ENCODE data around the gene HLCS.

Gene HLCS

DNA sequence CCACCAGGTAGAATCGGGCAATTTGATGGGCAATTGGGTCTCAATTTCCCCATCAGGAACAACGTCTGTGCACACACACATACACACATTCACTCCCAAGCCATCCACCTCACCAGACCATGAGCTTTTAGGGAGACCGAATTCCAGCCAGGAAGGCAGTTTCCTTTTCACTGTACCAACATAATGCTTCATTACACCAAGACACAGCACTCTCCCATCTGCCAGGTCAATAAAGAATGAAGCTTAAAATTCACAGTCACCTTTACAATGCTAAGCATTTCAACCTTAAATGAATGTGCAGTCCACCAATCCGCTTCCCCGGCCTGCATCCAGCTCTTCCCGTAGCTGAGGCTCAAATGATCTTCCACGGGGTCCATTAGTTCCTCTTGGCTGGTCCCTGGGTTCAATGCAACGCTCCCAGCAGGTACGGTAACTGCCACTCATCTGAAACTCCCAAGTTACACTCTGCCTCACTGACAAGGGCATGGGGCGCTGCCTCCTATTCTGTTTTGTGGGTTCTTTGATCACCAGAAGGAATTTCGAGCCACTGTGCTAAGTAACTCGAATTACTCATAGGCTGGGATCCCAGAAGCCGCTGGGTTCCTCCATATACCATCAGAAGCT lies 162.5 kb downstream of the HLCS start:
- DNase-seq = no peak

DNA sequence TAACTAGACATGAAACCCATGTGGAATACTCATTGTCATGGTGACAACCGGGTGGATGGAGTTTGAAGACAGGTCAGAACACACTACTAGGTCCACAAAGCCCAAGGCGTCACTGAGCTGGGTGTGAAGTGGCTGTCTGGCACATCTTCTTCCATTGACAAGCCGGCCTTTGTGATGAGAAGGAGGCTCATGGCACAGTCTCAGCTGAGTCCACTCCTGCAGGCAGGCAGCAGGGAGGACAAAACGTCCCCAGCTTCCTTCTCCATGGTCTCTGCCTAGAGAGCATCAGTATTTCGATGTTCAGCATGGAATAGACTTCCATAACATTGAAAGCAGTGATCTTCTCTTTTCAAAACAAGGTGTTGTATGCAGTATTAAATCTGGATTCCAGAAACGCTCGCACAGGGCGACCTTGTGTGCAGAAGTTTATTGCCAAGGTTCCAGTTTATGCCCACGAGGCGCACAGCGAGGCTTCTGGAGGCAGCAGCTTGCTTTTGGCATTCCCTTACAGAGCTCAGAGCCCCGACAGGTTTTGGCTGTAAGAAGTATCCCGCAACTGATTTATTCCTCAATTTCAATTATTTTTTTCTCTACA lies 163.3 kb downstream of the HLCS start:
- no peak for DNase-seq

DNA sequence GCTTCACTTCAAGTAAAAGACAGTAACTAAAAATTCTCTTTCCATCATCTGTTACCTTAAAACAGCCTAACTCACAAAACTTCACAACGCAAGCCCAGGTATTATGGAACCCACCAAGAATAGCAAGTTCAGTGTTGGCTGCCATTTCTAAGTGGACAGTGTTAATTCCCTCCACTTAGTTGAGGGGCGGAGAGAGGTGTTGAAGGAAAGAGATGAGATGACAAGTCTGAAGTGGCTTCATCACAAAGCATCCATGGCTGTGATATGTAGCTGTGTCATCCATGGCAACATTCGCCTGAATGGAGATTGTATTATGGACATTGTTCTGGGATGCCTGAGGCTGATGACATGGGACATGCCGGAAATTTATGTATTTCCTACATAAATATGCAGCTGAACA lies 165.7 kb downstream of the HLCS start:
- no peak for DNase-seq

DNA sequence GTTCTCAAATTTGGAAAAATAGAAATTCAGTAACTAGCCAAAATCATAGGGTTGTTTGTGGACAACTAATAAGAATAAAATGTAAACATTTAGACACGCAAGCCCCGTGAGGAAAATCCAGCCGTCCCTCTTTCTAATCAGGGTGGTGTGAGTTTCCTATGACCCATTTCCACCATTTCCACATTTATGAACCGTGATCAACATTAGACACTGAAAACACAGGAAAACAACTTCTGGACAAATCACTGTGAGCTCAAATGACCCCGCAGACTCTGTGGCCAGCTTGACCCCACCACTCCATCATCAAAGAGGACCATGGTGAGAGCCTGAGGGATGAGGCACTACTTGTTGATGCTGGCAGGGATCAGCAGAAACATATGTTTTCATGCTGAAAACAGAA lies 166.6 kb downstream of the HLCS start:
- DNase-seq = no peak

DNA sequence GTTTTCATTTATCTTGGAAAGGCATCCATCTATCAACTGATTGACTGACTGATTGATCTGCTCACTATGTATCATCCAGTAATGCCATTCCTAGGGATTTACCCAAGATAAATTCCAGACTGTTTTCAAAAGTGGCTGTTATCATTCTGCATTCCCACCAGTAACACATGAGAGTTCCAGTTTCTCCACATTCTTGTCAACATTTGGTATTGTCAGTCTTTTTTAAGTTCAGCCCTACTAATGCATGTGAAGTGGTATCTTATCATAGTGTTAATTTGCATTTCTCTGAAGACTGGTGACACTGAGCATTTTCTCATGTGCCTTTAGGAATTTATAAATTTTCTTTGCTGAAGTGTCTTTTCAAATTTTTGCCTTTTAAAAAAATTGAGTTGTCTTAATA lies 168.0 kb downstream of the HLCS start:
- DNase-seq = no peak

DNA sequence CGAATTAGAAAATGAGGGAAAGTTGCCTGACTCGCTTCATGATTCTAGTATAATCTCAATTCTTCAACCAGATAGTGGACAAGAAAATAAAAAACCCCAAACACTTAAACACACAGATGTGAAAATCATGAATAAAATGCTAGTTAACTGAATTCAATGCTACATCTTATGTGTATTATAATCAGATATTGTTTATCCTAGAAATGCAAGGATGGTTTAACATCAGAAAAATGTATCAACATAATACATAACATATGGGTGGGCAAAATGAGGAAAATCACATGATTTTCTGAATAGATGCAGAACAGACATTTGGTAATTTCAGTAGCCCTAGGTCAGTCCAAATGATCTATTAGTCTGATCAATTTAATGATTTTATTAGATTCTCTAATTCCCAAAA lies 170.4 kb downstream of the HLCS start:
- no peak for DNase-seq

DNA sequence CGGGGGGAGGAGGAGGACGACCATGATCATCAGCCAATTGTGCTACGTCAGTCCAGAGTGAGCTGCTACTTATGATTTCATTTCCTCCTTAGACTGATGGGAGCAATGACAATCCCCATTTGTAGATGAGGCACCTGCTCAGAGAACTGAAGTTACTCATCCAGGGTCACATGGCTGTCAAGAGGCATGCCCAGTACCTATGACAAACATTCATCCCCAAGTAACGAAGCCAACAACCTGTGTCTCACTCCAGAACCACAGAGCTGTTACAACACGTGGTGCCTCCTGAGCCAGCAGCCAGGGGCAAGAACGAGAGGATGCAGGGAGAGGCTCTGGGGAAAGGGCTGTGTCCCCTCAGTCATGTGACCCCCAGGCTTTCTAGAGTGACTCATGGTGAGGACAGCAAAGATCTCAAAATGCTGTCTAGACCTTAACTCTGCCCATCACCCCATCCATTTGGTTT lies 173.9 kb downstream of the HLCS start:
- DNase-seq = no peak

DNA sequence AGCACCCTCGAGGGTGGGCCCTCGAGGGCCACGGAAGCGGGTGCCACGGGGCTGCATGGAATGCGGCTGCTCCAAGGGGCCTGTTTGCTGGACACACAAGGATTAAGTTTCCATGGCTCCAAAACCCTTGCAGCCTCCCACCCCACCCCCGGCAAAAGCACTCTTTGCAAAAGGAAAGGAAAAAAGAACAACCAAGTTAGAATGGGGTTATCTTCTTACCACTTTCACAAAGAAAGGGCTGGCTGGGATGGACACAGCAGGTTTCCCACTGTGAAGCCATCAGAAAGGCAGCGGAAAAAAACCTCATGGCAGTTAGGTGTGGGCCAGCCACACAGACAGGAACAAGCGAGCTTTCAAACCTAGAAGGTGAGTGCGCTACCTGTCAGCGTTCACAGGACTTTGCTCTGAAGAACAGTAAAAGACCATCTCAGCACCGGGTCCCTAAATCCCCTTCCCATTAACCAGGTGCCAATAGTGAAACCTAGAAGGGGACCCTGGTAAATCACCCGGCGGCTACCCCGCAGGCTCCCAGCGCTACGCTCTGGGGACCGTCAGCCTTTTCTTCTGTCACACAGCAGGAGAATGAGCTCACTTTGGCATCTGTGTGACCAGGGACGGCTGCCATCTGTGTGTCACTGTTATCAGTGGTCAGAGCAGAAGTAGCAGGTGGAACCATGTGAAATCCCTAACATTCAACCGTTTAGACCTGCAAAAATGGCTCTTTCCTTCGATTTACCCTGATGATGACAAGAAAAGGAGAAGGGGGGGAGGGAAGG lies 174.6 kb downstream of the HLCS start:
- no peak for DNase-seq

DNA sequence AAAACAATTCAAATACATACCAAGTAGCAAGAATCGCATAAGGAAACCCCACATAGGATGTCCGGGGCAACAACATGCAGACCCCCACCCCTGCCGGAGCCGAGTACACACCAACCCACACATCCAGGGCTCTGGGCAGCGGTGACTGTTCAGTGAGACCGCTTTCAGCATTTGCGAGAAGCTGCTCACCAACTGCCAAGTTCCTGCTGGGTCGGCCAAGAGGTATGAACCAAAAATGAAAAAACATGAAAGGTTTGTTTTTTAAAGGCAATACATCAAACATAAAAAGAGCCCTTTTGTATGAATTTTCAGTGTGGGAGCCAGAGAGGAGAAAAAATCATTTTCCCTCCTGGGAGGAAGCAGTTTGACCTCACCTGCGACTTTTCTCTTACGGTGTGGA lies 175.3 kb downstream of the HLCS start:
- DNase-seq = no peak

DNA sequence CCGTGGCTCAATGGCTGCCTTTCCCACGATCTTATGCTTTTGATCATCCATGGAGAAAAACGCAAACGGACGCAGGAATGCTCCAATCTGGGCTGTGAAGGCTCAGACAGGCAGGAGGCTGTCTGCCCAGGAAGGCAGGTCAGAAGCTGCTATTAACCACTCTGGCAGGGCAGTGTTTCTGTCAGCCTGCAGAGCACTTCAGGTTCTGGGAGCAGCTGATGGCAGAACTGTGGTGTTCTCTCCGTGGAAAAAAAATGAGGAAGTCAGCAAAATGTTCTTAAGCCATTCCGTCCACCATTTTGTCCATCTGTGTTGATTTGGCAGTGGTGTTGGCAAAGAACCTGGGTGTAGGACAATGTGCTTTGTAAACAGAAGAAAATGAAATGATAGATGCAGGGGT lies 175.9 kb downstream of the HLCS start:
- no peak for DNase-seq

DNA sequence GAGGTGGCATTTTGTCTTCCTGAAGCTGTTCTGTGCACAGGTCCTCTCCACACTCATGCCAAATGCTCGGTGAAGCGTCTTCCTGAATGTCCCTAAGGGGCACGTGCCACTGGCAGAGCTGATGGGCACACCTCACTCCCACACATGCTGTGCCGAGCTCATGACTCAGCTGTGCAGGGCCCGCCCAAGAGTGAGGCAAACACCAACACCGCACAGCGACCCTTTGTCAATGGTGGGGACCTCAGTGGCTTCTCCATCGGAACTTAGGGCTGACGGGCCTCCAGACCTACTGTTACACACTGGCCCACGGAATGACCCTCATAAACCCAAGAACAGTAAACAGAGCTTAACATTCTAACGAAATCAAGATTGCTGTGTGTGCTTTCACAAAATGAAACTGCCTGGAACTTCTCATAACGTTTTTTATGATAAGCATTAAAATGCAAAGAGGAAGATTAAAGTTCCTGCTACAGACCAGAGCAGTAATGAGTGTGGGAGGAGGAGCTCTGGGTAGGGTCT lies 178.3 kb downstream of the HLCS start:
- no peak for DNase-seq

DNA sequence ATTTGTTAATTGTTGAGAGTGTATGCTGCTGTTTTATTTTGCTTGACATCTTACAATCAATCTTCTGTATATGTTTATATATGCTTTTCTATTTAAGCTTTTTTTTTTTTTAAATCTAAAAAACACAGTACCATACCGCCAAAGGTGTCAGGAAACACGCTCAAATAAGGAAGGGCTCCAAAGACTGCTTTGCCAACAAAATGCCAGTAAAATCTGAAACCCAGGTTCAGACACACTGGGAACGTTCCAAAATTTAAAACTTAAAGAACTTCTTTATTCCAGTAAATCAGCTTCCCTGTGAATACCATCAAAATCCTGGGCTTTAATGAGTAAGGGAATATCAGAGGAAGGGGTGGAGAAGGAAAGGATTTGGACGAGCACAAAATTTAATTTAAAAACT lies 180.3 kb downstream of the HLCS start:
- no peak for DNase-seq

DNA sequence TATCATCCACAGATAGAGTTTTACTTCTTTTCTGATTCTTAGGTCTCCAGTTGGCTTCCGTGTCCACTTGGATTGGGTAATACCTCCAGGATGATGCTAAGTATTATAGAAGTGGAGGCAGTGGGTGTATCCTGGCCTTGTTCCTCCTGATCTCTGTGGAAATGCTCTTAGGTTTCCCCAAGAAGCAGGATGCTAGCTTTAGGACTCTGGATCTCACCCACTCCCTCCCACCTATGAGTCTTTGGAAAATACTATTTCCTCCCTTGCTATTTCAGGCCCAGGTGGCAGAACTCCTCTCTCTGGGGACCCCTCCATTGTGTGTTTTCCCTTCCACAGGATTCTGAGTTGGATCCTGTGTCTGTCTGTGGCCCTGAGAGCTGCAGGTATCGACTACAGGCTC lies 180.9 kb downstream of the HLCS start:
- no peak for DNase-seq

DNA sequence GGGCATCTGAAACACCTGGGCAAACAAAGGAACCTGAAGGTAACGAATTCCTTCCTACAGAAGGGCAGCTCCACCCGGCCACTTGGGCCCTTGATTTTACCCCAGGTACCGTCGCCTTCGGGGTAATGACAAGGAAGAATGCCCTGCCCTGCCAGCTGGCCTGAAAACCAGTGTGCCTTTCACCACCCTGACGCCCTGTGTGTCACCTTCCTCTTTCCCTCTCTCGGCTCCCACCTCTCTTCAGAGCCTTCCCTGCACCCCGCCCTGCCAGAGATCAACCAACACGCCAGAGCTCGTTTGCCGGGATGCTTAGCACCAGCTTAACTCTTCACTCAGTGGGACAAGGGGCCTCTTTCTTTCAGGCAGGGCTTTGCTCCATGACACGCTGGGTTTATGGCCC lies 181.5 kb downstream of the HLCS start:
- no peak for DNase-seq

DNA sequence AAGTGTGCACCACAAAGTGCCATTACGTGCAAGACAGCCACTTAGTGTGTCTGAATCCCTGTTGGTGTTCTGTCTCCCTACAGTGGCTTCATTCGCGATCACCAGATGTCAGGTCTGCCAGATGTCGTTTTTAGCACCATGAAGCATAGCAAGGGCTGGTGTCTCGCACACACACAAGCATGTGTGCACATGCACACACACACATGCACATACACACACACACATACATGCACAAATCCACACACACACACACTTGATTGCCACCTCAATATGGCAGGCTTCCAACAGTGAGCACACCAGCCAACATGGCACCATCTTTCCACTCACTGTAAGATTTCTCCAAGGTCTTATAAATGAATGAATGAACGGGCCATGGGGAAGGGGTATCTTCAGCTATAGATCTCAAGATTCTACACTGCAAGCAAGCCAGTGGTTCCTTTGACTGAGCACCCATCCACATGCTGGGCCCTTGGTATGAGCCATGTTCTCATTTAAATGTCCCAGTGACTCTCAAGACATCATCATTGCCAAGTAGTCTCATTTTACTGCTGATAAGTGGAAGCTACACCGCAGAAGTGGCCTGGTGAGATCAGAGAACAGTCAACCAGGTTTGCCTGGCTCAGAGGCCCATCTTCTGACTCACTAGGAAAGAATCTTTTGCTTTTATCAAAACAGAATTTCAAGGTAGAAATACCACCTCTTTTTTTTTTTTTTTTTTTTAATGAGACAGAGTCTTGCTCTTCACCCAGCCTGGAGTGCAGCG lies 182.7 kb downstream of the HLCS start:
- no peak for DNase-seq

DNA sequence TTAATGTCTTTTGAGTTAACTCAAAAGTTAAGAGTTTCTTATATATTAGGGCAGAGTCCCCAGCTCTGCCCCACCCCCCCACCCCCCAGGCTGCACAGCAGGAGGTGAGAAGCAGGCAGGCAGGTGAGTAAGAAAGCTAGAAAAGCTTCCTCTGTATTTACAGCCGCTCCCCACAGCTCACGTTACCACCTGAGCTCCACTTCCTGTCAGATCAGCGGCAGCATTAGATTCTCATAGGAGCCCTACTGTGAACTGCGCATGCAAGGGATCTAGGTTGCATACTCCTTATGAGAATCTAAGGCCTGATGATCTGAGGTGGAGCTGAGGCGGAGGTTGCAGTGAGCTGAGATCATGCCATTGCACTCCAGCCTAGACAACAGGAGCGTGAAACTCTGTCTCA lies 185.6 kb downstream of the HLCS start:
- DNase-seq = no peak

DNA sequence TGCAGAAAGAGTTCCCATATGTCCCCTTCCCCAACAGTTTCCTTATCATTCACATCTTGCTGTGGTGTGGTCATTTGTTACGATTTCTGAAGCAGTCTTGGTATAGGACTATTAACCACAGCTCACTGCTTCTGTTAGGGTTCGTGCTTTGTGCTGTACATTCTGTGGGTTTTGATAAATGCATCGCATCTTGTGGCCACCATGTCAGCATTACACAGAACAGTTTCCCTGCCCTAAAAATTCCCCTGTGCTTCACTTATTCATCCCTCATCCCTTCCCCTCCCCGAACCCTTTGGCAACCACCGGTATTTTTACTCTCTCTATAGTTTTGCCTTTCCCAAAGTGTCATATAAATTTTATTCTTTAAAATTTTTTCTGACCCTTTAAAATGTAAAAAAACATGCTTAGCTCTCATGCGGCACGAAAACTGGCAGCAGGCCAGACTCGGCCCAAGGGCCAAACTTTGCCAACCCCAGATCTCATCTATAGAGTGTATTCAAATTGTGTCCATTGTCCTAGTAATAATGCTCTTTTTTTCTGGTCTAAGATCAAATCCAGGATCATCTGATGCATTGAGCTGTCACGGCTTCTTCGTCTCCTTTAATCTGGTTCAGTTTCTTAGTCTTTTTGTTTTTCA lies 189.4 kb downstream of the HLCS start:
- no peak for DNase-seq

DNA sequence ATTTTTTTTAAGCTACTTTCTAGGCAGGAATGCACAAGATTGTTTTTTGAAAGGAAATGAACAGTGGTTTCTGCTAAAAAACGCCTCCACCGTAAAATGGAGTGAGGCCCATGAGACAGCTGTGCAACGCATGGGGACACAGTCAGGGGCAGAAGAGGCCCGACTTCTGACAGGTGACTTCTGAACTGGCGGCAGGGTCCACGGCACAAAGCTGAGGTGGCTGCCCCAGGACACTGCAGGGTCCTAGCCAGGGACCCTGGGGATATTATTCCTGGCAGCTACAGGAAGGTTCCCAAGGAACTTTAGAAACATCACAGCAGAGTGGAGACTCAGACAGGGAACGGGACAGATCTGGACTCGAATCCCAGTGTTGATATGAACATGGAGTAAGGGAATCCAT lies 192.5 kb downstream of the HLCS start:
- DNase-seq = no peak

DNA sequence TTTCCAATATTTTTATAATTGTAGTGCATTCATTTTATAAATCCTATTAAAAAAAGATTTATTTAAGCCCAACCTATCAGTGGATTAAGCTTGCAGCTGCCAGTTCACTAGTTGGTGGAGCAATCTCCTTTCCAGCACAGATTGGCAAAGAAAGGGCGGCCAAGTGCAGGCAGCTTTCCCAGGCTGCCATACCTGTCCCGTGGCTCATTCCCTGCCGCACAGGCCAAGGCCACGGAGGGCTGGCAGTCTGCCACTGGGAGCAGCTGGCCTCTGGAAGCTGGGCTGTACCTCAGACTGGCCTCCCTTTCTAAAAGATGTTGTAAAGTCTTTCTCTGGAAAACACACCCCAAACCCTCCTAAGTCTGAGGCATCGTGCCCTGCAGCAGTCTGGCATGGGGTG lies 193.4 kb downstream of the HLCS start:
- DNase-seq = no peak

DNA sequence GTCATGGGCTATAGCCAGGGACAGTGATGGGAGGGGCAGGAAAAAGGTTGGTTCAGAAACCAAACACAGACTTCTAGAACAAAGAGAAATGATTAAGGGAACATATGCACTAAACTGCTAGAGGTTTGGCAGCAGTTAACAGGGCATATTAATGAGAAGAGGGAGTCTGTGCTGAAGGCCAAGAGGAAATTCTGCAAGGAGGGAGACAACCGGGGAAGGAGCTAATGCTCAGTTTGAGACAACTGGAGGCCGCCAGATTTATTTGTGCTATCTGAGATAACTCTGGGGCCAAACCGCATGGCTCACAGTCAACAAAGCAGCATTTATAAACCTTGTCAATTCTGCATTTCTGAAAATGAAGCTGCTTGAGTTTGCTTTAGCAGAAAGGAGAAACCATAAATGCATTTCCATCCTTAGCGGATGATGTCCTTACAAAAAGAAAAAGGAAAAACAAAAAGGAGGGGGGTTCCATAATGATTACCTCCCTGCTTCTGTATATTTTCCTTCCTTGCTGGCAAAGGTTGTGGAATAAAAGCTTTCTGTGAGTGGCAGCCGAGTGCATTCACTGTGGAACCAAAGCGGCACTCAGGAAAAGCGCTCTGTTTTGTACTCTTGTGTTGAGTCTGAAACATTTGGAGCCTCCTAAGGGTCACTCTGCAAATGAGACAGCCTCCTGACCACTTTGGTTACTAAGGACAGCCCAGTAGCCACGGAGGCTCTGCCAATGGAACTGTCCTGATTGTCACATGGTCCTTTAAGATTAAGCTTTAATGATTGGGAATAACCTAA lies 197.2 kb downstream of the HLCS start:
- DNase-seq = no peak

DNA sequence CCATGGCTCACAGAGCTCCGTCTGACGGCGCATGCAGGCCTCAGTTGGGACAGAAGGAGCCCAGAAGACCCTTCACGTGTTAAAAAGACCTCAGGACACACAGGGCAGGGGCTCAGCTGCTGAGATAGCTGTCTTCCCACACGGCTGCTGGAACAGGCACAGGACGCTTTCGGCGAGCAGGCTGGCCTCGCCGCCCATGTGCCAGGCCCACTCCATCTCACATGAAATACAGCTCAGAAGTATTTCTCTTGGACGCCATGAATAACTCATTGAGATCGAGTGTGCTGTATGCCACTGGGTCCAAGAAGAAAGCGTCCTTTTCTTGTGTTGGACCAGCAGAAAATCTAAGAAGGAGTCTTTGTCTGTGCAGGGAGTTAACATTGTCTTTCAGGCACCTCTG lies 198.0 kb downstream of the HLCS start:
- DNase-seq = no peak

DNA sequence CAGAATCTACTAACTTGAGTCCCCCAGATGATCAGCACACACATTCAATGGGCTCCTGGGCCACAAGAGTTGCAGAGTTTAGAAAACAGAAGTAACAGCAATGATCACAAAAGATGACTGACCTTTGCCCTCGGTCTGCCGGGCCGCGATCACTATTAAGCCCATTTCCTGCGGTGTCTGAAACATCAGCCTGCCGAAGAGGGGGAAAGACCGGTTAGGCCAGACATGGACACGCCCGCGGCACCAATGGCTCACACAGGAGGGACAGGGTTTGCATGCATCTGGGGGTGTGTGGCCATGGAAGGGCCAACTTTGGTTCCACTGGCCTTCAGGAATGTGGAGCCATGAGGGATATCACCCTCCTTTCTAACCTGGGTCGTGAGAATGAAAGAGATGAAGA lies 199.4 kb downstream of the HLCS start:
- no peak for DNase-seq
